Measurements from ENCODE around the gene MICOS13. TPM values are rescaled to one million over a fixed set of nuclear protein-coding genes. Genes with fewer than 3 reads are reported as not detected.
"Not testable (repeated sequence)": the region's sequence is repeated elsewhere in the genome, so short reads cannot be mapped to it uniquely, and the experiment has no call there.

Gene MICOS13
- total and polyA plus RNA-seq, 12 donors, result 122 to 658 (median 139) TPM

DNA sequence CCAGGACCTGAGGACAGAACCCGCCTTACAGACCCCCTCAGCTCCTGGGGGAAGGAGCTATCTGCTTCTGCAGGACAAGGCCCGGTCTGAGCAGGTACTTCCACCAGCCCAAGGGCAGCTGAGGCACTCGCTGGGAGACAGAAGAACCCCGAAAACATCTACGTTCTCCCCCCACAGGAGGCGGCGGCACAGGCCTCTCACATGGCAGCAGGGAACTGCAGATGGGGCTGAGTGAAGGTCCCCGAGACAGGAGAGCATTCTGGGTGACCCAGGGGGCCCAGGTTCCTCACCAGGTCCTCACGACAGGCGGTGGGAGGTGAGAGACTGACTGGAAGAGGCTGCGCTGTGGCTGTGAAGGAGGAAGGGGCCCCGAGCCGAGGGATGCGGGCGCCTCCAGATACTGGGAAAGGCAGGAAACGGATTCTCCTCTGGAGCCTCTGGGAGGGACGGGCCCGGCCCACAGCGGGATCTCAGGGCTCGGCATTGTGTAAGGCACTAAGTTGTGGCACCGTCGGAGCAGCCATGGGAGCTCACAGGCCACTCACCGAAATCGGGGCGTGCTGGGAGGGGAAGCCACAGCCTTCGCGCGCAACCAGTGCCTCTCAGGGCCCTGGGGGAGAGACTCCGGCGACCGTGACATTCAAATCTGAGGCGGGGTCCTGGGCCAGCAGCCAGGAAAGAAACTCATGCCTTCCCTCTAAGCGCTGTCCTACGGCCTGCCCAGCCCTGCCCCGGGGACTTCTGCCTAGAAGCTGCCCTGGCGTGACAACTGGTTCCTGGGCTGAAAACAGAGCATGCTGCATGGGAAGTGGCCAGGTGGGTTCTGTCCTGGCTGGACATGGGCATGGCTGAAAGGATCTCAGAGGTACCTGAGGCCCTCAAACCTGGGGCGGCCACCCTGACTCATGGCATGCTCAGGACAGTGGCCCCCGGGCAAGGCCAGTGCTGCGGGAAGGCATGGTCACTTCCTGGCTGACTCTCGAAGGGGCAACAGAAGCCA is 23.8 kb upstream of the MICOS13 start:
- H3K4me1 ChIP-seq, result no peaks in the 10 kb centered on the region
- peaks cover 0 to 89% (median 56%) of the 10 kb centered on the region in 9 donors for H3K36me3 ChIP-seq
- TF ChIP-seq, protein P1, sequence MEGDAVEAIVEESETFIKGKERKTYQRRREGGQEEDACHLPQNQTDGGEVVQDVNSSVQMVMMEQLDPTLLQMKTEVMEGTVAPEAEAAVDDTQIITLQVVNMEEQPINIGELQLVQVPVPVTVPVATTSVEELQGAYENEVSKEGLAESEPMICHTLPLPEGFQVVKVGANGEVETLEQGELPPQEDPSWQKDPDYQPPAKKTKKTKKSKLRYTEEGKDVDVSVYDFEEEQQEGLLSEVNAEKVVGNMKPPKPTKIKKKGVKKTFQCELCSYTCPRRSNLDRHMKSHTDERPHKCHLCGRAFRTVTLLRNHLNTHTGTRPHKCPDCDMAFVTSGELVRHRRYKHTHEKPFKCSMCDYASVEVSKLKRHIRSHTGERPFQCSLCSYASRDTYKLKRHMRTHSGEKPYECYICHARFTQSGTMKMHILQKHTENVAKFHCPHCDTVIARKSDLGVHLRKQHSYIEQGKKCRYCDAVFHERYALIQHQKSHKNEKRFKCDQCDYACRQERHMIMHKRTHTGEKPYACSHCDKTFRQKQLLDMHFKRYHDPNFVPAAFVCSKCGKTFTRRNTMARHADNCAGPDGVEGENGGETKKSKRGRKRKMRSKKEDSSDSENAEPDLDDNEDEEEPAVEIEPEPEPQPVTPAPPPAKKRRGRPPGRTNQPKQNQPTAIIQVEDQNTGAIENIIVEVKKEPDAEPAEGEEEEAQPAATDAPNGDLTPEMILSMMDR (IDR thresholded peaks at IDR 0.05), result no peak
- peak in 2 of 8 donors; percentile 5 to 17 for ATAC-seq
- H3K27ac ChIP-seq, result no peak overlapping the region
- intact Hi-C loops (cut with DNase I), result no loop called here
- no peaks in the 10 kb centered on the region for H3K27me3 ChIP-seq
- H3K9me3 ChIP-seq, result no peaks in the 10 kb centered on the region
- 96 to 97% methylated on average over 40 of the region's 40 CpGs for WGBS, 2 donors
- no peak overlapping the region for H3K4me3 ChIP-seq
- DNase-seq, result no peak

DNA sequence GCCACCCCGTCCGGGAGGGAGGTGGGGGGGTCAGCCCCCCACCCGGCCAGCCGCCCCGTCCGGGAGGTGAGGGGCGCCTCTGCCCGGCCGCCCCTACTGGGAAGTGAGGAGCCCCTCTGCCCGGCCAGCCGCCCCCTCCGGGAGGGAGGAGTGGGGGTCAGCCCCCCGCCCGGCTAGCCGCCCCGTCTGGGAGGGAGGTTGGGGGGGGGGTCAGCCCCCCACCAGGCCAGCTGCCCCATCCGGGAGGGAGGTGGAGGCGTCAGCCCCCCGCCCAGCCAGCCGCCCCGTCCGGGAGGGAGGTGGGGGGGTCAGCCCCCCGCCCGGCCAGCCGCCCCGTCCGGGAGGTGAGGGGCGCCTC is 21.7 kb upstream of the MICOS13 start:
- H3K36me3 ChIP-seq, result peaks cover 0 to 86% (median 56%) of the 10 kb centered on the region in 9 donors
- H3K4me1 ChIP-seq; ATAC-seq; H3K4me3 ChIP-seq; H3K27me3 ChIP-seq; DNase-seq; H3K9me3 ChIP-seq; intact Hi-C loops (cut with DNase I); H3K27ac ChIP-seq: not testable (repeated sequence)
- WGBS, 2 donors, result 91 to 92% methylated on average over 14 to 17 of the region's 28 CpGs

DNA sequence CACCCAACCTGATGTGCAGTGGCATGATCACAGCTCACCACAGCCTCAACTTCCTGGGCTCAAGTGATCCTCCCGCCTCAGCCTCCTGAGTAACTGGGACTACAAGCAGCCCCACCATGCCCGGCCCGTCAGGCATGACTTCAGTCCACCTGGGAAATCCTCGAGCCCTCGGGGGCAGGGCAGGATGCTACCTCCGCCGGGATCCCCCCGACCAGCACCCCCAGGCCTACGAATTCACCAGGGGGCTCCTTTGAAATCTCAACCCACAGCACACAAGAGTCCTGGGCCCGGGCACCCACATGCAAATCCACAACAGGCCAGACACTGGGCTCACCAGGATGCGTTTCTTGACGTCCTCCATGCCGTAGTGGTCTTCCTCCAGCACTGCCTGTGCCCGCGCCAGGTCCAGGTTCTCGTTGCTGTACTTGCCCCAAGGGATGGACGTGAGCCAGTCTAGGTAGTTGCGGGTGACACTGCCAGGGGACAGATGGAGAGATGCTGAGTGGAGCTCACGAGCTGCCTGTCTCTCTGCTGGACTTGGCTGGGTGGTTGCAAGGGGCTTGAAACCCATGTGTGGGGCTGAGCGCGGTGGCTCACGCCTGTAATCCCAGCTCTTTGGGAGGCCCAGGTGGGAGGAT is 20.3 kb upstream of the MICOS13 start:
- H3K4me1 ChIP-seq, result no peaks in the 10 kb centered on the region
- no peak for DNase-seq
- 96 to 97% methylated on average over 22 of the region's 22 CpGs for WGBS, 2 donors
- H3K36me3 ChIP-seq, result peaks cover 5 to 86% (median 56%) of the 10 kb centered on the region in 9 donors
- ATAC-seq, result no peak
- H3K4me3 ChIP-seq, result no peak overlapping the region
- no peaks in the 10 kb centered on the region for H3K27me3 ChIP-seq
- intact Hi-C loops (cut with DNase I), result no loop called here
- TF ChIP-seq, protein P1 (IDR thresholded peaks at IDR 0.05), result no peak
- no peak overlapping the region for H3K27ac ChIP-seq
- no peaks in the 10 kb centered on the region for H3K9me3 ChIP-seq

DNA sequence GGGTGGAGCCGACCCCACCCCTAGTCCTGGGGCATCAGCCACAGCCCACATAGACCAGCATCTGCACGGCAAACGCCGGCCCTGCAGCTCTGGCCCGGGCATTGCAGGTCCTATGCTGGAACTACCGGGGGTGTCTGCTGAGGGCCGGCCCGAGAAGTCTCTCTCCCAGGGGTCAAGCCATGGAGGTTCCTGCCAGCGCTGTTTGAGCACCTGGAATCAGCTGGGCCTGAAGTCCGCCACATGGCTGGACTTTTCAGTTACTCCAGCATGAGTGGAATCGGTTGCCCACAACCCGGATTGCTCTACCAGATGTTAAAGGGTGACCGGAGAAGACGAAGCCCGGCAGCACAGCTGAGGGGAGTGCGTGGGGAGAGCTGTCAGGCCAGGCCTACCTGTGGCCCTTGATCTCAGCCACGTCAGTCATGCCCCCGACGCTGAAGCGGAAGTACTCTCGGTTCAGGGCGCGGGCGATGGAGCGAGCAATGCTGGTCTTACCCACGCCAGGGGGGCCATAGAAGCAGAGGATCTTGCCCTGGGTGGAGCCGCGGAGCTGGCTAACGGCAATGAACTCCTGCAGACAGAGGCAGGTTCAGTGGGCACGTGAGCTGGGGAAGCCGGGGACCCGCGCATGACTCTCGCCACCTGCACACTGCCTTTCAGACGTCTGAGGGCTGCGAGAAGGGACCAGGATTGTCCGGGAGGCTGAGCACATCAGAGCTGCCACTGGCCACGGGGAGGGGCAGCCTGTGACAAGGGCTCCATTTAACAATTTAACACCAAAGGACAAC is 18.5 kb upstream of the MICOS13 start:
- H3K27ac ChIP-seq, result no peak overlapping the region
- no peaks in the 10 kb centered on the region for H3K9me3 ChIP-seq
- H3K36me3 ChIP-seq, result peaks cover 7 to 86% (median 56%) of the 10 kb centered on the region in 9 donors
- H3K27me3 ChIP-seq, result no peaks in the 10 kb centered on the region
- TF ChIP-seq, protein P1 (IDR thresholded peaks at IDR 0.05), result no peak
- no peak for DNase-seq
- 90 to 91% methylated on average over 38 of the region's 38 CpGs for WGBS, 2 donors
- H3K4me3 ChIP-seq, result no peak overlapping the region
- intact Hi-C loops (cut with DNase I), result no loop called here
- H3K4me1 ChIP-seq, result peaks cover 0 to under 1% (median 0%) of the 10 kb centered on the region in 9 donors
- no peak for ATAC-seq
